ENCODE data around the gene VDR.

DNA sequence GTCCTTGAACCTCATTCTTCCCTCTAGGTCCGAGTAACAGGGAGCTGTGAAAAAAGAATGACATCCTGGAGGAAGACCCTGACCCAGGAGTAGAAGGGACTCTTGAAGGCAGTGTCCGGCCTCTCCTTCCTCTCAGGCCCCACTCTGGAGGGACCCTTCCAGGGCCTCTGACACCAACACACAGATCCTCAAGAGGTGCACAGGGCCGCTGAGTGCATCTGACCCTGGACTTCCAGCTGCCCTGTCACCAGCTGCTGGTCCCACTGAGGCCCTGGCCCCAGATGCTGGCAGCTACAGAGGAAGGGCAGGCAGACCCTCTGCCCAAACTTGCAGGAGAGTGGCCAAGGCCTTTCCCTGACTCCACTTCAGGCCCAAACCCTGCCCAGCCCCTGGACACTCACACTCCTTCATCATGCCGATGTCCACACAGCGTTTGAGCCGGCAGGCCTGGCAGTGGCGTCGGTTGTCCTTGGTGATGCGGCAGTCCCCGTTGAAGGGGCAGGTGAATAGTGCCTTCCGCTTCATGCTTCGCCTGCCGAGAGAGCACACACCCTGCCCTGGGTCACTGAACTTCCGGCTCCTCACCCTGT lies 40.1 kb downstream of the VDR start:
- TF ChIP-seq, protein P1, sequence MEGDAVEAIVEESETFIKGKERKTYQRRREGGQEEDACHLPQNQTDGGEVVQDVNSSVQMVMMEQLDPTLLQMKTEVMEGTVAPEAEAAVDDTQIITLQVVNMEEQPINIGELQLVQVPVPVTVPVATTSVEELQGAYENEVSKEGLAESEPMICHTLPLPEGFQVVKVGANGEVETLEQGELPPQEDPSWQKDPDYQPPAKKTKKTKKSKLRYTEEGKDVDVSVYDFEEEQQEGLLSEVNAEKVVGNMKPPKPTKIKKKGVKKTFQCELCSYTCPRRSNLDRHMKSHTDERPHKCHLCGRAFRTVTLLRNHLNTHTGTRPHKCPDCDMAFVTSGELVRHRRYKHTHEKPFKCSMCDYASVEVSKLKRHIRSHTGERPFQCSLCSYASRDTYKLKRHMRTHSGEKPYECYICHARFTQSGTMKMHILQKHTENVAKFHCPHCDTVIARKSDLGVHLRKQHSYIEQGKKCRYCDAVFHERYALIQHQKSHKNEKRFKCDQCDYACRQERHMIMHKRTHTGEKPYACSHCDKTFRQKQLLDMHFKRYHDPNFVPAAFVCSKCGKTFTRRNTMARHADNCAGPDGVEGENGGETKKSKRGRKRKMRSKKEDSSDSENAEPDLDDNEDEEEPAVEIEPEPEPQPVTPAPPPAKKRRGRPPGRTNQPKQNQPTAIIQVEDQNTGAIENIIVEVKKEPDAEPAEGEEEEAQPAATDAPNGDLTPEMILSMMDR (IDR thresholded peaks at IDR 0.05): no peak
- no peak for TF ChIP-seq POLR2A (IDR thresholded peaks at IDR 0.05)

Measured in uterus (tissue), 2 donors.